HG03354 (cell line): ENCODE results near the gene NLGN3.
A peak's percentile ranks its signal among the peaks of the same experiment; 100 is the strongest.

Experiments used
- ATAC-seq: cut with Tn5 transposase; IDR thresholded peaks from one replicate; pipeline ENCODE4 v1.9.1; 2021; ENCODE audit warnings: mild to moderate bottlenecking; ENCODE audit not compliant: unreplicated experiment, poor library complexity, severe bottlenecking

The NLGN3 gene

GRCh38 chrX:71198066-71198465 is 53.4 kb downstream of the NLGN3 start:
- ATAC-seq = peak; percentile 66

DNA sequence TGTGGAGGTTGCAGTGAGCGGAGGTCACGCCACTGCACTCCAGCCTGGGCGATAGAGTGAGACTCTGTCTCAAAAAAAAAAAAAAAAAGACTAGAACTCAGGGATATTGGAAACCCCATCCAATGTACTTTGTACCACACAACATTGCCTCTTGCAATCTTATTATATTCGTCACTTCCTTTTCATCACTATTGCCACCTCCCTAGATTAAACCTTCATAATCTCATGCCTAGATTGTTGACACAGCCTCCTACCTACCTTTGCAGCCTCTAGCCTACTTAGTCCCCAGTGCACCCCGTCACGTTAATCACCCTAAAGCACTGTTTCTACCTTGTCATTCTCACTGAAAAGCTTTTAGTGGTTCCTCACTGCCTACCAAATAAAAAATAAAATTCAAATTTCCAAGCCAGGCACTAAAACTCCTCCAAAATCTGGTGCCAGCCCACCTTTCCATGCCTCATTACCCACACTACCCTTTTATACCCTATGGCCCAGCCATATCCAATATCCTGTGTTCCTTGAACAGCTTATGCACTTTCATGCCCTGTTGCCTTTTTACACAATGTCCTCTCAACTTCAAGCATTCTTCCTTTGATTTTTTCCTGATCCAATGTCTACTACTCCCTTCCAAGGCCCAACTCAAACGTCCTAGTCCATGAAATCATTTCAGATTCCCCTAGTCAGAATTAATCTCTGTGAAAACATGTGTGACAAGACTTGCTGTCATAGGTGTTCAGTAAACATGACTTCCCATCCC is 54.8 kb downstream of the NLGN3 start:
- no peak for ATAC-seq

DNA sequence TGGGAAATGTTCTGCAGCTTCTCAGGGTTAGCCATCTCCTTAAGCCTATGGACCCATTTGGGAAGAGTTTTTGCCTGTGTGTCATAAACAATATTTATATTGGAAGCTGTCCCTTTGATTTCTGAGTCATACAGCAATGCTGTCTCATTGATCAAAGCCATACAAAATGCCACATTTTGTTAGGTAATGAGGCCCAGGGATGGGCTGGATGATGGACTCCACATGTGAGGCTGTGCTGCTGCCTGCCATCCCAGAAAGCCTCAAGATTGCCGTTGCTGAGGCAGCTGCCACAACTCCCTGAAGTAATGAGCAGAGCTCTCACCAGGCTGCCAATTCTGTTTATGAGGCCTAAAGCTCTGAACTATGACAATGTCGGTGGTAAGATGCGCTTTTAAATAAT is 66.2 kb downstream of the NLGN3 start:
- no peak for ATAC-seq

DNA sequence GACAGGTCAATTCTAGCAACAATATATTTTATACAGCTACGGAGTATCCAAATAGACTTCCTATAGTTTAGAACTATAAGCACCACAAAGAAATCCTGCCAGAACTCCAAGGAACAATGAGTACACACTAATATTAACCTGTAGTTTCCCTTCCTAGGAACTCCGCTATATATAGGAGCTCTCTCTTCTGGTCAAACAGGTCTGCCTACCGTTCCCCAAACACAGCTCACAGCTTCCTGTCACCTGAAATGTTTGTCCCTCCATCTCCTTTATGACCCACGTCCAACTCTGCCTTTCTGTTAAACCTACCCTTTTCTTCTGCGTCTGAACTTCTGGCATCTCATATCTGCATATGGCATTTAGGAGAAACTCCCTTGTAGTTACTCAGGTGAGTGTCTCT is 67.9 kb downstream of the NLGN3 start:
- no peak for ATAC-seq

GRCh38 chrX:71214152-71214551 is 69.5 kb downstream of the NLGN3 start:
- no peak for ATAC-seq

GRCh38 chrX:71214604-71215337 is 70.1 kb downstream of the NLGN3 start:
- ATAC-seq = no peak

- ATAC-seq = no peak
These were observed 70.8 kb downstream of the NLGN3 start for GRCh38 chrX:71215338-71215912.

DNA sequence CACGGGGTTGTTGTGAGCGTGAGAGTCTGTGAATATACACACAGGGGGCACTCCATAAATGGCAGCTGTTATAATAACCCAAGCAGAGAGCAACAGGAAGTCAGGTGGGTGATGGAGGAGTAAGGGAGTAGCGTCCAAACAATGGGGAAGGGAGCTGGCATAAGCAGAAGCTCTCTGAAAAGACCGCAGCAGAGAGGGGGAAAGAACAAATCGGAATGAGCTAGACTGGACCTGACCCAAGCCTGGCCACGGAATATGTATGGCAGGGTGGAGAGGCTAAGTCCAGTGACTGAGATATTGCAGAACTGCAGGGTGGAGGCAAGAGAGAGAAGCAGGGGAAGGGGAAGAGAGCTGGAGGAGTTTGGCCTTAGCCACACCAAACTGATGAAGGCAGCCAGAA is 71.8 kb downstream of the NLGN3 start:
- no peak for ATAC-seq

- no peak for ATAC-seq
These were observed 72.7 kb downstream of the NLGN3 start for GRCh38 chrX:71217298-71217697.
